Thoracic aorta (tissue), 2 donors: ENCODE measurements around the gene TSPAN10. TPM values are rescaled to one million over a fixed set of nuclear protein-coding genes. Genes with fewer than 3 reads are reported as not detected.

Experiments
- ATAC-seq: fragments of 150-250 bp; one replicate; pipeline ENCODE4 v1.8.0; 2017; ENCODE audit warnings: low read depth; ENCODE audit not compliant: insufficient number of reproducible peaks, low FRiP score
- DNase-seq: peaks from one replicate; pipeline ENCODE4 v3.0.0-alpha.2; 2020; ENCODE audit warnings: low spot score
- H3K27ac ChIP-seq, 2 donors: fragments of 200-600 bp; sonication (generic); 1 replicate in 1 of 2; 2 replicates in 1 of 2; pipeline ENCODE4 v1.5.1; 2016; ENCODE audit warnings: mild to moderate bottlenecking in 2 of 2, moderate library complexity in 2 of 2
- H3K27me3 ChIP-seq: fragments of 200-600 bp; sonication (generic); replicated peaks from 2 replicates; pipeline ENCODE4 v1.6.0; 2016; ENCODE audit warnings: mild to moderate bottlenecking; ENCODE audit not compliant: insufficient read depth
- H3K36me3 ChIP-seq: fragments of 200-600 bp; sonication (generic); one replicate; pipeline ENCODE4 v1.5.1; 2016
- H3K4me1 ChIP-seq, 2 donors: fragments of 200-600 bp; sonication (generic); 1 replicate in 1 of 2; 2 replicates in 1 of 2; pipeline versions ENCODE4 v1.5.1 to v1.6.0; 2016; ENCODE audit warnings: low read depth in 2 of 2, mild to moderate bottlenecking in 1 of 2; ENCODE audit not compliant: control insufficient read depth in 1 of 2
- H3K4me3 ChIP-seq: fragments of 200-600 bp; sonication (generic); 2 replicates; pipeline ENCODE4 v1.5.1; 2016; ENCODE audit warnings: mild to moderate bottlenecking
- H3K9me3 ChIP-seq: fragments of 200-600 bp; sonication (generic); 2 replicates; pipeline ENCODE4 v1.5.1; 2016
- CTCF ChIP-seq: fragments of 200-600 bp; sonication (generic); IDR thresholded peaks from one replicate; pipeline ENCODE4 v1.5.1; 2019; ENCODE audit warnings: antibody characterized with exemption
- total RNA-seq, 2 donors: library from RNA; depleted of rRNA; stranded (reverse); fragments of >200 nt; gene quantifications; one replicate each; pipeline versions ENCODE4 v1.1.0 to v1.2.3, GENCODE V29; 2016

TSPAN10 gene
- total RNA-seq, 2 donors from 2014 or later = 0.27 TPM; not detected in 1

GRCh38 chr17:81691196-81691595 lies 54.2 kb downstream of the TSPAN10 start:
- no peaks in the 10 kb centered on the region for H3K9me3 ChIP-seq
- no peaks in the 10 kb centered on the region for H3K4me1 ChIP-seq
- no peaks in the 10 kb centered on the region for H3K27me3 ChIP-seq
- ATAC-seq (no peak), DNase-seq (no peak)
- no peak overlapping the region for H3K27ac ChIP-seq
- no peak for TF ChIP-seq CTCF
- no peak overlapping the region for H3K4me3 ChIP-seq
- H3K36me3 ChIP-seq = peaks cover 87% of the 10 kb centered on the region

- H3K9me3 ChIP-seq = no peaks in the 10 kb centered on the region
- no peak for ATAC-seq
- H3K36me3 ChIP-seq = peaks cover 87% of the 10 kb centered on the region
- H3K27ac ChIP-seq = no peak overlapping the region
- H3K4me3 ChIP-seq = no peak overlapping the region
- H3K27me3 ChIP-seq = no peaks in the 10 kb centered on the region
- H3K4me1 ChIP-seq = no peaks in the 10 kb centered on the region
- no peak for DNase-seq
- TF ChIP-seq CTCF = no peak
Measured at GRCh38 chr17:81691608-81692007, 54.6 kb downstream of the TSPAN10 start.

GRCh38 chr17:81693509-81694210 lies 56.7 kb downstream of the TSPAN10 start:
- H3K27ac ChIP-seq = no peak overlapping the region
- no peak for TF ChIP-seq CTCF
- ATAC-seq (no peak), DNase-seq (no peak)
- no peaks in the 10 kb centered on the region for H3K9me3 ChIP-seq
- peaks cover 87% of the 10 kb centered on the region for H3K36me3 ChIP-seq
- H3K27me3 ChIP-seq = no peaks in the 10 kb centered on the region
- H3K4me1 ChIP-seq = no peaks in the 10 kb centered on the region
- H3K4me3 ChIP-seq = no peak overlapping the region

- H3K4me3 ChIP-seq = no peak overlapping the region
- TF ChIP-seq CTCF = no peak
- ATAC-seq (no peak), DNase-seq (no peak)
- no peaks in the 10 kb centered on the region for H3K9me3 ChIP-seq
- no peak overlapping the region for H3K27ac ChIP-seq
- no peaks in the 10 kb centered on the region for H3K4me1 ChIP-seq
- no peaks in the 10 kb centered on the region for H3K27me3 ChIP-seq
- H3K36me3 ChIP-seq = peaks cover 77% of the 10 kb centered on the region
Measured at GRCh38 chr17:81694810-81695209, 57.8 kb downstream of the TSPAN10 start.

GRCh38 chr17:81695211-81695610 lies 58.2 kb downstream of the TSPAN10 start:
- H3K4me3 ChIP-seq = no peak overlapping the region
- no peak for TF ChIP-seq CTCF
- no peaks in the 10 kb centered on the region for H3K27me3 ChIP-seq
- H3K27ac ChIP-seq = no peak overlapping the region
- DNase-seq (no peak), ATAC-seq (no peak)
- peaks cover 75% of the 10 kb centered on the region for H3K36me3 ChIP-seq
- no peaks in the 10 kb centered on the region for H3K4me1 ChIP-seq
- no peaks in the 10 kb centered on the region for H3K9me3 ChIP-seq
